GF-D8 (cell line): ENCODE measurements around the gene FAM83D.

Experiments
- DNase-seq: peaks from one replicate; lab custom pipeline; 2025; lab: John Stamatoyannopoulos, UW

Gene FAM83D

GRCh38 chr20:38895098-38895949 lies 30.9 kb upstream of the FAM83D start:
- DNase-seq, result no peak

DNA sequence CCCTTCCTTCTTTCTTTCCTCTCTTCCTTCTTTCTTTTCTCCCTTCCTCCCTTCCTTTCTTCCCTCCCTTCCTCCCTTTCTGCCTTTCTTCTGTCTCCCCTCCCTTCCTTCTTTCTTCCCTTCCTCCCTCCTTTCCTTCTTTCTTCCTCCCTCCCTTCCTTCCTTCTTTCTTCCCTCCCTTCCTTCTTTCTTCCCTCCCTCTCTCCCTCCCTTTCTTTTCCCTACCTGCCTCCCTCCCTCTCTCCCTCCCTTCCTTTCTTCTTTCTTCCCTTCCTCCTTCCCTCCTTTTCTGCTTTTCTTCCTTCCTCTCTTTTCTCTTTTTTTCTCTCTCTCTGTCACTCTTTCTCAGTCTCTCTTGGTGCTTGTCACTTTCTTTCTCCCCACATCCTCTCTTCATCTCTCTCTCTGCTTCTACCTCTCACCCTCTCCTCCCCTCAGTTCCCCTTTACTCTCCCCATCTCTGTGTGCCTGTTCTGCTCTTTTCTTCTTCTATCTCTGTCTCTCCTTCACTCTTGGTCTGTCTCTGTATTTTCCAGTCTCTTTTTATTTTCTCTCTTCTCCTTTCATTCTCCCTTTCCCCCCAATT lies 30.1 kb upstream of the FAM83D start:
- no peak for DNase-seq

DNA sequence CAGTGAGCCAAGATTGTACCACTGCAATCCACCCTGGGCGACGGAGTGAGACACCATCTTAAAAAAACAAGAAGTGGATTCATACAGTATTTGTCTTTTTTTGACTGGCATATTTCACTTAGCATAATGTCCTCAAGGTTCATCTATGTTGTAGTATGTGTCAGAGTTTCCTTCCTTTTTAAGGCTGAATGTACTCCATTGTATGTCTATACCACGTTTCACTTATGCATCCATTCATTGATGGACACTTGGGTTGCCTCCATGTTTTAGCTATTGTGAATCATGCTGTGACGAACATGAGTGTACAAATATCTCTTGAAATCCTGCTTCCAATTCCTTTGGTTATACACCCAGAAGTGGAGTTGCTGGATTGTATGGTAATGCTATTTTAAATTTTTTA lies 28.9 kb upstream of the FAM83D start:
- DNase-seq, result no peak

DNA sequence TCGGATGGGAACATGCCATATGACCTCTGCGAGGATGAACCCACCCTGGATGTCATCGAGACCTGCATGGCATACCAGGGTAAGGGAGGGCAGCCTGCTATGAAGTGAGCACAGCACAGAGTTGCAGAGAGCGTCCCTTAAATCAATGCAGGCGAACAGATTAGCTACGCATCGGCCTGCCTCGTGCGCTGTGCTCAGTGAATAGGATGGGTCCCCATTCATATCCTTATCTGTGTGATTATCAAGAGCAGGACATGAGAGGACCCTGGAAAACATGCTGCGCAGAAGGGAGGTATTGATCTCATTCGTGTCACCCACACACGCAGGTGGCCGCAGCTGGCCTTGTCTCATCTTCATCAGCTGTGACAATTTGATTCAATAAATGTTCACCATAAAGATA lies 25.6 kb upstream of the FAM83D start:
- DNase-seq, result no peak

DNA sequence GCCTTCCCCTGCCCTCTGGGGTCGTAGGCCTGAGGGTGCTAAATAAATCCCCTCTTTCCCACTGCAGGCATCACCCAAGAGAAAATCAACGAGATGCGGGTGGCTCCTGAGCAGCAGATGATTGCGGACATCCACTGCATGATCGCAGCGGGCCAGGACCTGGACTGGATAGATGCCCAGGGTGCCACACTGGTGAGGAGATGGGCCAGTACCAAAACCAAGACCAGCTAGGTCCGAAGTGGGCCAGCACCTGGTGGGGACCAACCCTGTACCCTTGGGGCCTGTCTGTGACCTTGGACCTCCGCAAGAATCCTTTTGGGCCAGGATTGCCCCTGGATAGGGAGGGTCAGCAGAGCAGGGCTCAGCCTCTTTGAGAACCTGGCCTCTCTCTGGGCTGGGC lies 23.6 kb upstream of the FAM83D start:
- no peak for DNase-seq

GRCh38 chr20:38903335-38903734 lies 22.9 kb upstream of the FAM83D start:
- DNase-seq, result no peak

DNA sequence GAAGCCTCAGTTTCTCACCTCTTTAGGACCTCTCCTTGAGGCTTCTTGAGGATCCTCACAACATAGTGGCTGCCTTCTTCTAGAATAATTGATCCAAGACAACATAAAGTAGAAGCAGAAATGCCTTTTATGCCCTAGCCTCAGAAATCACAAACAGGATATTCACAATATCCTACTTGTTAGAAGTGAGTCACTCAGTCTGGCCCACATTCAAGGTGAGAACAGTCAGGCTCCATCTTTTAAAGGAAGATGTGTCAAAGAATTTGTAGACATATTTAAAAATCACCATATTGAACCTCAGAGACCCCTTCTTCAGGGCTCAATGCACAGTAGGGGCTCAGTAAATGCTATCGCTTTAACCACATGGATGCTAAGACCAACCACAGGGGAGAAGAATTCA lies 20.8 kb upstream of the FAM83D start:
- no peak for DNase-seq

GRCh38 chr20:38907918-38908677 lies 18.1 kb upstream of the FAM83D start:
- DNase-seq, result no peak

- DNase-seq, result no peak
Measured at GRCh38 chr20:38915355-38915754, 10.9 kb upstream of the FAM83D start.

GRCh38 chr20:38917657-38918056 lies 8.6 kb upstream of the FAM83D start:
- DNase-seq, result no peak

DNA sequence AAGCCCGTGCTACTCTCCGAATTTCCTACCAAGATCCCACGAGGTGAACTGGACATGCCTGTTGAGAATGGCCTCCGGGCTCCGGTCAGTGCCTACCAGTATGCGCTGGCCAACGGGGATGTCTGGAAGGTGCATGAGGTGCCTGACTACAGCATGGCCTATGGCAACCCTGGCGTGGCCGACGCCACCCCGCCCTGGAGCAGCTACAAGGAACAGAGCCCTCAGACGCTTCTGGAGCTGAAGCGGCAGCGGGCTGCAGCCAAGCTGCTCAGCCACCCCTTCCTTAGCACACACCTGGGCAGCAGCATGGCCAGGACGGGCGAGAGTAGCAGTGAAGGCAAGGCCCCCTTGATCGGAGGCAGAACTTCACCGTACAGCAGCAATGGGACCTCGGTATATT lies 8.0 kb upstream of the FAM83D start:
- DNase-seq, result no peak

- no peak for DNase-seq
Measured at GRCh38 chr20:38919683-38920082, 6.5 kb upstream of the FAM83D start.

DNA sequence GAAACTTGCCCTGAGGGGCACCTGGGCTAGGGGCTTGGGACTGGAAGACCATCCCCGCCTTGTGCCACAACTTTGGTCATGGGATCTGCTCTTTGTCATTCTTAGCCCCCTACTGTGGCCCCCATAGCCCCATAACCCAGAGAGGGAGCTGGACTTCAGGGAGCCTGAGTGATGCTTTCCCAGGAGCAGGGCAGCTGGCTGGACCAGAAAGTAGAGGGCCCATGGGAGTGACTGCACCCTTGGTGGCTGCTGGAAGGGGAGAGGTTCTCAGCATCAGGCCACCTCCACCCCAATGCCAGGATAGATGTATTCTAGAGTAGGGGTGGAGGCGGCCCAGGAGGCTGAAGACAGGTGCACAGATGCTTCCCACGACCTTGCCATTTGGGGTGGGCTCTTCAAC lies 5.8 kb upstream of the FAM83D start:
- no peak for DNase-seq

DNA sequence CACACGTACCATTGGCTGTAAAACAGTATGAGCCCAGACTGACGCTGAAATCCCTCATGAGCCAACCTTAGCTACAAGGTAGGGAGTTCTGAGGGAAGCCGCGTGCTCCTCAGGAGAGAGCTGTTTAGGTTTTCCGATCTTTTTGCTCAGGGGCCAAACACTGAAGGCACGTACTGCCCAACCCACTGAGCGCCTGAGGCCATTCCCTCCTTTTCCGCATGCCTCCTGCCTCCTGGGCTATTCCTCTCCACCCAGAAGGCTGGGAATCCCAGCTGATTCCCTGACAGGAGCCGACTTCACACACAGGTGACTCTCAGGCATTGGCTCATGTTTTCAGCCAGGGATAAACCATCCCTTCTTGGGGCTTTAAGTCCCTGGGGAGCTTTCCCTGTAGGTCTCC lies 5.4 kb upstream of the FAM83D start:
- no peak for DNase-seq

GRCh38 chr20:38924718-38925117 lies 1.5 kb upstream of the FAM83D start:
- no peak for DNase-seq

- DNase-seq, result no peak
Measured at GRCh38 chr20:38926934-38927616, 858 bp downstream of the FAM83D start.

DNA sequence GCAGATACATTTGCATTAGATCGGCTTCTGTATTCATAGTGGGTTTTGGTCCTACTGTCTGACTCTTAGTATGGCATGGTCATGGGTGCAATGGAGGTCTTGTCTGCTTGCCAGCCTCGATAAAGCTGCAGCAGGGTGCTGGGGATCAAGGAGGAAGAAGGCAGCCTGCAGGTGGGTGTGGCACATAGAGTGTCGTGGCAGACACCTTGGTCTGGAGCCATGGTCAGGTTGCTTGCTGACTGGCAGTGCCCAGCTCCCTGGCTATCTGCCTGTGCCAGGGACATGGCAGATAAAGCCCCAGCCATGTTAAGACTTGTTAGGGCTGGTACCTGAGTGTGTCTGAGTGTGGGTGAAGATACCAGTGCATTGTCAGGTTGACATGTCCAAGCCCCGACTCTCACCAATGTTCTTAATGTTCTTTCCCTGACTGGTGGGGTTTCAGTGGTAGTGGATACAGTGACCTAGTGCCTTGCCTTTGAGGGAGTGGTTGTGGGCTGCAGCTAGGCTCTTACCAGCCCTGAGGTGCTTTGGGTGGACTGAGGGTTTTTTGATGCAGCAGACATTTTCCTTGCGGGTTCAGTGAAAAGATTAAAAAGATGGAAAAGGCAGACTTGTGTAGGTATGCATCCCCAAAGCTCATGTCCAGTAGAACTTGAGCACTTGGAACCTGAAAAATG lies 1.8 kb downstream of the FAM83D start:
- no peak for DNase-seq

DNA sequence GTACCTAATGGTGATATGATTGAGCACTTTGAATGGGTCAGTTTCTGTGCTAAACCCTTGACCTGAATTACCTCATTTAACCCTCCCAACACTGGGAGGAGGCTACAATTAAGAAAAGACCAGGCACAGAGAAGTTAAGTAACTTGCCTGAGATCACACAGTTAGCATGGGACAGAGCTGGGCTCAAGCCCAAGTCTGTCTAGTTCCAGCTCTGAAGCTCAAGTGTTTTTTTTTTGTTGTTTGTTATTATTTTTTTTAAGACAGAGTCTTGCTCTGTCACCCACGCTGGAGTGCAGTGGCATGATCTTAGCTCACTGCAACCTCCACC lies 4.0 kb downstream of the FAM83D start:
- DNase-seq, result no peak

DNA sequence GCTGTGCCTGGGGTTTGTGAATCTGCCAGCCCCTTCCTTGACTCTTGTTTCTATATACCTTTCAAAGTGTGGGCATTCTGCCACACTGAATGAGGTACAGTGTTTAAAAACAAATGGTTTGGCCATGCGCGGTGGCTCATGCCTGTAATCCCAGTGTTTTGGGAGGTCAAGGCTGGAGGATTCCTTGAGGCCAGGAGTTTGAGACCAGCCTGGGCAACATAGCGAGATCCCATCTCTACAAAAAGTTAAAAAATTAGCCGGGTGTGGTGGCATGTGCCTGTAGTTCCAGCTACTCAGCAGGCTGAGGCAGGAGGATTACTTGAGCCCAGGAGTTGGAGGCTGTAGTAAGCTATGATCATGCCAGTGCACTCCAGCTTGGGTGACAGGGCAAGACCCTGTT lies 5.8 kb downstream of the FAM83D start:
- DNase-seq, result no peak

- no peak for DNase-seq
Measured at GRCh38 chr20:38932457-38933120, 6.4 kb downstream of the FAM83D start.

- no peak for DNase-seq
Measured at GRCh38 chr20:38934530-38934929, 8.3 kb downstream of the FAM83D start.

GRCh38 chr20:38935285-38935684 lies 9.1 kb downstream of the FAM83D start:
- DNase-seq, result no peak
